ENCODE data around the gene WDFY4.
A peak's percentile ranks its signal among the peaks of the same experiment; 100 is the strongest.

Gene WDFY4

GRCh38 chr10:48655411-48656240 is 29.0 kb upstream of the WDFY4 start:
- no peak overlapping the region for H3K27ac ChIP-seq (ENCODE audit: low read depth in 2 of 2, low read length in 2 of 2)
- peaks cover 12 to 20% of the 10 kb centered on the region in 2 donors for H3K27me3 ChIP-seq (ENCODE audit: control insufficient read depth in 2 of 2, insufficient read depth in 2 of 2, low read length in 2 of 2)

GRCh38 chr10:48656241-48656913 is 28.3 kb upstream of the WDFY4 start:
- peaks cover 8 to 20% of the 10 kb centered on the region in 2 donors for H3K27me3 ChIP-seq (ENCODE audit: control insufficient read depth in 2 of 2, insufficient read depth in 2 of 2, low read length in 2 of 2)
- H3K9me3 ChIP-seq (ENCODE audit: control insufficient read depth in 2 of 2, low read length in 2 of 2), result no peaks in the 10 kb centered on the region
- peaks cover 10 to 12% of the 10 kb centered on the region in 2 donors for H3K4me1 ChIP-seq (ENCODE audit: control insufficient read depth in 2 of 2, insufficient read depth in 2 of 2, low read length in 2 of 2)
- H3K4me3 ChIP-seq (ENCODE audit: low read length in 2 of 2), result peak overlapping the region; percentile 49 to 62
- no peak overlapping the region for H3K27ac ChIP-seq (ENCODE audit: low read depth in 2 of 2, low read length in 2 of 2)
- H3K36me3 ChIP-seq (ENCODE audit: control insufficient read depth in 2 of 2, insufficient read depth in 2 of 2, low read length in 2 of 2), result no peaks in the 10 kb centered on the region
- peak overlapping the region; percentile 22 to 24 for H3K9ac ChIP-seq (ENCODE audit: low read depth in 1 of 2, low read length in 2 of 2)

More at GRCh38 chr10:48655411-48656240, 29.0 kb upstream of the WDFY4 start:
- Histone ChIP-seq H3K9ac (ENCODE audit: low read depth in 1 of 2, low read length in 2 of 2) (peak overlapping the region; percentile 33 to 41), H3K4me3 (ENCODE audit: low read length in 2 of 2) (peak overlapping the region; percentile 49 to 57), H3K4me1 (ENCODE audit: control insufficient read depth in 2 of 2, insufficient read depth in 2 of 2, low read length in 2 of 2) (peaks cover 10 to 12% of the 10 kb centered on the region in 2 donors), H3K9me3 (ENCODE audit: control insufficient read depth in 2 of 2, low read length in 2 of 2) (no peaks in the 10 kb centered on the region), H3K36me3 (ENCODE audit: control insufficient read depth in 2 of 2, insufficient read depth in 2 of 2, low read length in 2 of 2) (no peaks in the 10 kb centered on the region)

GRCh38 chr10:48656914-48657305 is 27.8 kb upstream of the WDFY4 start:
- no peaks in the 10 kb centered on the region for H3K36me3 ChIP-seq (ENCODE audit: control insufficient read depth in 2 of 2, insufficient read depth in 2 of 2, low read length in 2 of 2)
- peaks cover 8 to 20% of the 10 kb centered on the region in 2 donors for H3K27me3 ChIP-seq (ENCODE audit: control insufficient read depth in 2 of 2, insufficient read depth in 2 of 2, low read length in 2 of 2)
- peak overlapping the region; percentile 36 to 62 for H3K4me3 ChIP-seq (ENCODE audit: low read length in 2 of 2)
- H3K4me1 ChIP-seq (ENCODE audit: control insufficient read depth in 2 of 2, insufficient read depth in 2 of 2, low read length in 2 of 2), result peaks cover 10 to 12% of the 10 kb centered on the region in 2 donors
- no peak overlapping the region for H3K27ac ChIP-seq (ENCODE audit: low read depth in 2 of 2, low read length in 2 of 2)
- peak overlapping the region in 1 of 2 donors; percentile 24 for H3K9ac ChIP-seq (ENCODE audit: low read depth in 1 of 2, low read length in 2 of 2)
- no peaks in the 10 kb centered on the region for H3K9me3 ChIP-seq (ENCODE audit: control insufficient read depth in 2 of 2, low read length in 2 of 2)

- Histone ChIP-seq H3K27me3 (ENCODE audit: control insufficient read depth in 2 of 2, insufficient read depth in 2 of 2, low read length in 2 of 2) (peaks cover 8 to 20% of the 10 kb centered on the region in 2 donors), H3K36me3 (ENCODE audit: control insufficient read depth in 2 of 2, insufficient read depth in 2 of 2, low read length in 2 of 2) (no peaks in the 10 kb centered on the region), H3K27ac (ENCODE audit: low read depth in 2 of 2, low read length in 2 of 2) (no peak overlapping the region), H3K9ac (ENCODE audit: low read depth in 1 of 2, low read length in 2 of 2) (no peak overlapping the region), H3K9me3 (ENCODE audit: control insufficient read depth in 2 of 2, low read length in 2 of 2) (no peaks in the 10 kb centered on the region), H3K4me1 (ENCODE audit: control insufficient read depth in 2 of 2, insufficient read depth in 2 of 2, low read length in 2 of 2) (peaks cover 10 to 12% of the 10 kb centered on the region in 2 donors), H3K4me3 (ENCODE audit: low read length in 2 of 2) (no peak overlapping the region)
These were observed 27.3 kb upstream of the WDFY4 start for GRCh38 chr10:48657416-48657815.

GRCh38 chr10:48658243-48658974 is 26.3 kb upstream of the WDFY4 start:
- Histone ChIP-seq H3K27me3 (ENCODE audit: control insufficient read depth in 2 of 2, insufficient read depth in 2 of 2, low read length in 2 of 2) (peaks cover 8 to 16% of the 10 kb centered on the region in 2 donors), H3K27ac (ENCODE audit: low read depth in 2 of 2, low read length in 2 of 2) (no peak overlapping the region), H3K9ac (ENCODE audit: low read depth in 1 of 2, low read length in 2 of 2) (no peak overlapping the region), H3K4me1 (ENCODE audit: control insufficient read depth in 2 of 2, insufficient read depth in 2 of 2, low read length in 2 of 2) (peaks cover 10 to 12% of the 10 kb centered on the region in 2 donors), H3K9me3 (ENCODE audit: control insufficient read depth in 2 of 2, low read length in 2 of 2) (no peaks in the 10 kb centered on the region), H3K36me3 (ENCODE audit: control insufficient read depth in 2 of 2, insufficient read depth in 2 of 2, low read length in 2 of 2) (no peaks in the 10 kb centered on the region), H3K4me3 (ENCODE audit: low read length in 2 of 2) (no peak overlapping the region)

GRCh38 chr10:48658975-48659269 is 25.8 kb upstream of the WDFY4 start:
- Histone ChIP-seq H3K27me3 (ENCODE audit: control insufficient read depth in 2 of 2, insufficient read depth in 2 of 2, low read length in 2 of 2) (peaks cover 8 to 15% of the 10 kb centered on the region in 2 donors), H3K4me3 (ENCODE audit: low read length in 2 of 2) (no peak overlapping the region)

GRCh38 chr10:48659790-48660189 is 24.9 kb upstream of the WDFY4 start:
- H3K9ac ChIP-seq (ENCODE audit: low read depth in 1 of 2, low read length in 2 of 2), result no peak overlapping the region

More at GRCh38 chr10:48658975-48659269, 25.8 kb upstream of the WDFY4 start:
- no peaks in the 10 kb centered on the region for H3K9me3 ChIP-seq (ENCODE audit: control insufficient read depth in 2 of 2, low read length in 2 of 2)
- no peak overlapping the region for H3K9ac ChIP-seq (ENCODE audit: low read depth in 1 of 2, low read length in 2 of 2)
- no peak overlapping the region for H3K27ac ChIP-seq (ENCODE audit: low read depth in 2 of 2, low read length in 2 of 2)
- no peaks in the 10 kb centered on the region for H3K36me3 ChIP-seq (ENCODE audit: control insufficient read depth in 2 of 2, insufficient read depth in 2 of 2, low read length in 2 of 2)
- peaks cover 10 to 12% of the 10 kb centered on the region in 2 donors for H3K4me1 ChIP-seq (ENCODE audit: control insufficient read depth in 2 of 2, insufficient read depth in 2 of 2, low read length in 2 of 2)

GRCh38 chr10:48661441-48661840 is 23.2 kb upstream of the WDFY4 start:
- no peaks in the 10 kb centered on the region for H3K36me3 ChIP-seq (ENCODE audit: control insufficient read depth in 2 of 2, insufficient read depth in 2 of 2, low read length in 2 of 2)
- H3K27ac ChIP-seq (ENCODE audit: low read depth in 2 of 2, low read length in 2 of 2), result no peak overlapping the region
- H3K4me1 ChIP-seq (ENCODE audit: control insufficient read depth in 2 of 2, insufficient read depth in 2 of 2, low read length in 2 of 2), result peaks cover 4% of the 10 kb centered on the region in 2 donors
- H3K9ac ChIP-seq (ENCODE audit: low read depth in 1 of 2, low read length in 2 of 2), result no peak overlapping the region
- H3K27me3 ChIP-seq (ENCODE audit: control insufficient read depth in 2 of 2, insufficient read depth in 2 of 2, low read length in 2 of 2), result peaks cover 5 to 8% of the 10 kb centered on the region in 2 donors
- H3K9me3 ChIP-seq (ENCODE audit: control insufficient read depth in 2 of 2, low read length in 2 of 2), result no peaks in the 10 kb centered on the region
- H3K4me3 ChIP-seq (ENCODE audit: low read length in 2 of 2), result no peak overlapping the region

More at GRCh38 chr10:48659790-48660189, 24.9 kb upstream of the WDFY4 start:
- Histone ChIP-seq H3K36me3 (ENCODE audit: control insufficient read depth in 2 of 2, insufficient read depth in 2 of 2, low read length in 2 of 2) (no peaks in the 10 kb centered on the region), H3K4me1 (ENCODE audit: control insufficient read depth in 2 of 2, insufficient read depth in 2 of 2, low read length in 2 of 2) (peaks cover 10 to 12% of the 10 kb centered on the region in 2 donors), H3K4me3 (ENCODE audit: low read length in 2 of 2) (no peak overlapping the region), H3K9me3 (ENCODE audit: control insufficient read depth in 2 of 2, low read length in 2 of 2) (no peaks in the 10 kb centered on the region), H3K27ac (ENCODE audit: low read depth in 2 of 2, low read length in 2 of 2) (no peak overlapping the region), H3K27me3 (ENCODE audit: control insufficient read depth in 2 of 2, insufficient read depth in 2 of 2, low read length in 2 of 2) (peaks cover 8% of the 10 kb centered on the region in 2 donors)

- Histone ChIP-seq H3K4me1 (ENCODE audit: control insufficient read depth in 2 of 2, insufficient read depth in 2 of 2, low read length in 2 of 2) (no peaks in the 10 kb centered on the region), H3K36me3 (ENCODE audit: control insufficient read depth in 2 of 2, insufficient read depth in 2 of 2, low read length in 2 of 2) (no peaks in the 10 kb centered on the region), H3K27me3 (ENCODE audit: control insufficient read depth in 2 of 2, insufficient read depth in 2 of 2, low read length in 2 of 2) (no peaks in the 10 kb centered on the region), H3K9me3 (ENCODE audit: control insufficient read depth in 2 of 2, low read length in 2 of 2) (no peaks in the 10 kb centered on the region), H3K27ac (ENCODE audit: low read depth in 2 of 2, low read length in 2 of 2) (peak overlapping the region in 1 of 2 donors; percentile 38), H3K4me3 (ENCODE audit: low read length in 2 of 2) (no peak overlapping the region), H3K9ac (ENCODE audit: low read depth in 1 of 2, low read length in 2 of 2) (no peak overlapping the region)
These were observed 16.6 kb upstream of the WDFY4 start for GRCh38 chr10:48667960-48668590.
